K562 (cell line): ENCODE measurements around the gene LCNL1. TPM values are rescaled to one million over a fixed set of nuclear protein-coding genes. Genes with fewer than 3 reads are reported as not detected.

Experiments
- BDP1 ChIP-seq: IDR thresholded peaks from 3 replicates; pipeline ENCODE4 v1.6.1; 2011; ENCODE audit not compliant: insufficient read length, insufficient read depth
- ERF ChIP-seq: fragments of 450-650 bp; formaldehyde crosslinking; IDR thresholded peaks from 2 replicates; pipeline ENCODE4 v1.4.0; 2020; ENCODE audit warnings: mild to moderate bottlenecking, mixed read lengths
- ETV1 ChIP-seq: fragments of 450-650 bp; conservative IDR thresholded peaks from 2 replicates; pipeline ENCODE4 v1.6.1; 2016; ENCODE audit warnings: missing genetic modification characterization, control low read depth, low read depth, missing compliant biosample characterization
- HINFP ChIP-seq: fragments of 450-650 bp; conservative IDR thresholded peaks from 2 replicates; pipeline ENCODE4 v1.6.1; 2016; ENCODE audit warnings: missing genetic modification characterization, low read depth, mild to moderate bottlenecking, control low read depth, missing compliant biosample characterization
- MBD2 ChIP-seq: sonication (generic); IDR thresholded peaks from 2 replicates; pipeline ENCODE4 v1.6.1; 2016; ENCODE audit warnings: low read depth, borderline replicate concordance
- MCM7 ChIP-seq, 2 experiments: fragments of 450-650 bp; IDR thresholded peaks; 2 replicates each; pipeline ENCODE4 v1.6.1; 2016 to 2018
- NONO ChIP-seq, 2 experiments: fragments of 200-400 bp in 1 of 2; fragments of 450-650 bp in 1 of 2; formaldehyde crosslinking in 1 of 2; IDR thresholded peaks; 2 replicates each; pipeline ENCODE4 v1.6.1; 2017; ENCODE audit warnings: low read depth in 2 of 2, mild to moderate bottlenecking in 2 of 2, moderate library complexity in 2 of 2, low read length in 1 of 2
- NR1H2 ChIP-seq: sonication (generic); formaldehyde crosslinking; IDR thresholded peaks from 2 replicates; pipeline ENCODE4 v1.4.0; 2020; ENCODE audit warnings: mild to moderate bottlenecking, missing genetic modification reagents
- NRF1 ChIP-seq, 2 experiments: fragments of 450-650 bp; IDR thresholded peaks in 1 of 2; conservative IDR thresholded peaks in 1 of 2; 2 replicates each; pipeline ENCODE4 v1.6.1; 2014; ENCODE audit warnings: mild to moderate bottlenecking in 2 of 2
- RCOR1 ChIP-seq, 2 experiments: IDR thresholded peaks; 2 replicates each; pipeline ENCODE4 v1.6.1; 2012; ENCODE audit warnings: low read depth in 2 of 2, low read length in 2 of 2, borderline replicate concordance in 1 of 2, improper control_type of control experiment in 1 of 2
- RERE ChIP-seq: sonication (generic); formaldehyde crosslinking; IDR thresholded peaks from 2 replicates; pipeline ENCODE4 v1.8.0; 2023; ENCODE audit warnings: missing genetic modification reagents, mild to moderate bottlenecking, borderline replicate concordance
- RFX1 ChIP-seq: fragments of 450-650 bp; IDR thresholded peaks from 2 replicates; pipeline ENCODE4 v1.6.1; 2016; ENCODE audit warnings: mild to moderate bottlenecking, moderate library complexity
- SMAD1 ChIP-seq: fragments of 150-350 bp; IDR thresholded peaks from 2 replicates; pipeline ENCODE4 v1.6.1; 2014; ENCODE audit warnings: low read length, low read depth; ENCODE audit not compliant: partially characterized antibody
- VEZF1 ChIP-seq: fragments of 200-800 bp; sonication (Bioruptor generic); IDR thresholded peaks from 2 replicates; pipeline ENCODE4 v1.6.1; 2017; ENCODE audit warnings: missing genetic modification characterization, missing compliant biosample characterization
- XRCC4 ChIP-seq: IDR thresholded peaks from one replicate; pipeline ENCODE4 v1.6.1; 2011; ENCODE audit not compliant: insufficient read depth, insufficient read length; ENCODE audit errors: extremely low read depth
- ZBTB5 ChIP-seq: fragments of 450-650 bp; IDR thresholded peaks from 2 replicates; pipeline ENCODE4 v1.6.1; 2017; ENCODE audit warnings: antibody characterized with exemption
- ZNF316 ChIP-seq: fragments of 450-650 bp; IDR thresholded peaks from 2 replicates; pipeline ENCODE4 v1.6.1; 2016
- ZNF830 ChIP-seq: fragments of 250-450 bp; sonication (Bioruptor Pico); IDR thresholded peaks from 2 replicates; pipeline ENCODE4 v1.5.0; 2021; ENCODE audit warnings: mild to moderate bottlenecking
- polyA plus RNA-seq, 8 experiments: library from polyadenylated mRNA; depleted of rRNA in 4 of 8; stranded (reverse) in 5 of 8; unstranded in 3 of 8; fragments of >200 nt; fragmentation: Nextera tagmentation in 2 of 8; fragmentation: Illumina TruSeq in 1 of 8; extraction: Ambion mirVana in 2 of 8; extraction: Trizol in 1 of 8; gene quantifications; 2 replicates each; pipeline versions ENCODE4 v1.2.1 to v1.2.3, GENCODE V29; 2011 to 2014; ENCODE audit warnings: inconsistent platforms in 1 of 8, missing spikeins in 1 of 8
- total RNA-seq, 7 experiments: library from RNA; depleted of rRNA in 6 of 7; stranded (reverse); fragments of >200 nt in 6 of 7; fragmentation: Illumina TruSeq in 2 of 7; extraction: Trizol in 2 of 7; gene quantifications; 2 replicates each; pipeline versions ENCODE4 v1.2.1 to v1.2.3, GENCODE V29; 2011 to 2021; ENCODE audit warnings: low replicate concordance in 1 of 7

LCNL1 gene
- total and polyA plus RNA-seq, 9 of the 15 experiments (the other 6 are each of a cell fraction or from before 2014, with no cell fraction given), result 0.04 to 0.16 (median 0.04) TPM; not detected in 4

- TF ChIP-seq HINFP (tag) (no peak), ZNF316 (0 out of 2 replicates have a peak, but pooled peaks have one; percentile 7), BDP1 (no peak), RFX1 (no peak), MCM7 (IDR thresholded peaks at IDR 0.05) (no peak), RCOR1 (IDR thresholded peaks at IDR 0.05; ENCODE audit: borderline replicate concordance in 1 of 2, low read depth in 2 of 2, low read length in 2 of 2) (peak in 1 of 2 experiments; percentile 93; a peak in 2 of 4 replicates), XRCC4 (no peak), RERE (no peak), NR1H2 (CRISPR knock-in tag) (no peak), ERF (CRISPR knock-in tag) (no peak), ZBTB5 (no peak), NONO (IDR thresholded peaks at IDR 0.05; ENCODE audit: low read depth in 2 of 2, low read length in 1 of 2) (no peak), ETV1 (tag) (no peak), ZNF830 (no peak), SMAD1 (no peak), VEZF1 (CRISPR knock-in tag) (peak; percentile 61), NRF1 (conservative IDR thresholded peaks at IDR 0.05 in 1 of 2, IDR thresholded peaks at IDR 0.05 in 1 of 2) (peak; percentile 64 to 73), MBD2 (0 out of 2 replicates have a peak, but pooled peaks have one; percentile 18)
These were observed 39.3 kb downstream of the LCNL1 start (continued) for GRCh38 chr9:137021979-137022661.
